SK-N-MC (cell line): ENCODE data around the gene MLIP.

Experiments
- EZH2 ChIP-seq: fragments of 200-600 bp; sonication (generic); IDR thresholded peaks from one replicate; pipeline ENCODE4 v1.6.1; 2017; ENCODE audit warnings: antibody characterized with exemption
- FOXP2 ChIP-seq: optimal IDR thresholded peaks from 2 replicates; pipeline ENCODE3; 2011; ENCODE audit warnings: mild to moderate bottlenecking, moderate library complexity; ENCODE audit not compliant: insufficient read depth; ENCODE audit errors: extremely low read length, control extremely low read depth
- POLR2AphosphoS5 ChIP-seq: IDR thresholded peaks from 2 replicates; pipeline ENCODE4 v1.6.1; 2012; ENCODE audit warnings: mild to moderate bottlenecking, low read depth, low read length, borderline replicate concordance

- TF ChIP-seq POLR2AphosphoS5 = no peak
- TF ChIP-seq EZH2 = no peak
- no peak for TF ChIP-seq FOXP2
Observed at GRCh38 chr6:54206510-54206909, 95.3 kb downstream of the MLIP start.
